HG02884 (cell line): ENCODE measurements around the gene SYNE4.

Experiments used
- ATAC-seq: cut with Tn5 transposase; IDR thresholded peaks from one replicate; pipeline ENCODE4 v1.9.1; 2021; ENCODE audit warnings: mild to moderate bottlenecking, moderate library complexity; ENCODE audit not compliant: unreplicated experiment

Gene SYNE4

DNA sequence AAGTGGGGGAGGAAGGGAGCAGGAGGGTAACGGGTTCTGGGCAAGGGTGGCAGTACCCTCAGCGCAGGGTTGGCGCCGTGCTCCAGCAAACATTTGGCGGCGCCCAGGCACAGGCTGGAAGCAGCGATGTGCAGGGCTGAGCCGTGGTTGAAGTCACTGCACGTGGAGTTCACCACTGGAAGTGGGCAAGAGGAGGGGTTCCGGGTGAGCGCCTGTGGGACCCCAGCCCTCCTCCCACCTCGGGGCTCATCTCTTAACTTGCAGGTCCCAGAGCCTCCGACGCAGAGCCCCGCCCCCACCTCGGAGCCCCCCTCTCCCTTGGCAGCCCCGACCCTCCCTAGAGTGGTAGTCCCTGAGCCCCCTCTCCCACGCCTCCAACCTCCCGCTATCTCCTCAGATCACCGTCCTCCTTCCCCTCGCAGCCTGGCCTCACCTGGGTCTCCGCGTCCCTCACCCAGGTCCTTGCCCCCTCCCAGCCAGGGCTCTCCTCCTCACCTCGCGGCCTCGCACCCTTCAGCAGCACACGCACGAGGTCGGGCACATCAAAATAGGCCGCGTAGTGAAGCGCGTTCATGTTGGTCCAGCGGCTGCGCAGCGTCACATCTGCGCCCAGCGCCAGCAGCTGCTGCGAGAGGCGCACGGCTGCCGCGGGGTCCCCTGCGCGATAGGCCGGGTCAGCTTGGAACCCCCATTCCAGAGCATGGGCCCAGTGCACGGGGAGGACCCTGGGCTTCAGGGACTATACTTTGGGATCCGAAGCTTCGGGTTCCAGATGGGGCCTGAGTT, 17.7 kb upstream of the SYNE4 start:
- no peak for ATAC-seq

DNA sequence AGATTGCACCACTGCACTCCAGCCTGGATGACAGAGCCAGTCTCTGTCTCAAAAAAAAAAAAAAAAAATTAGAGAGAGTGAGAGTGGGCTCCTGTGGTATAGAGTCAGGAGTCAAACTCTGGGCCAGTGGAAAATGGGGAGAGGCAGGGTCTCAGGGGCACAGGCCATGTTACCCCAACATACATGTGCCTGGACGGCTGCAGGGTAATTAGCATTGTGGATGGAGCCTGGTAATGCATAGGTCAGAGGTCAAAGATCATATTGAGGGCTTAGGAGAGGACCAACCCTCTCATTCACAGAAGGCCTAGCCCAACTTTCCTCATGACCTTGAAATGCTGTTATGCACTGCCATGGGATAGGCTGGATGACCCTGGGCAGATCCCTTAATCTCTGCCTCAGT, 16.9 kb upstream of the SYNE4 start:
- no peak for ATAC-seq

DNA sequence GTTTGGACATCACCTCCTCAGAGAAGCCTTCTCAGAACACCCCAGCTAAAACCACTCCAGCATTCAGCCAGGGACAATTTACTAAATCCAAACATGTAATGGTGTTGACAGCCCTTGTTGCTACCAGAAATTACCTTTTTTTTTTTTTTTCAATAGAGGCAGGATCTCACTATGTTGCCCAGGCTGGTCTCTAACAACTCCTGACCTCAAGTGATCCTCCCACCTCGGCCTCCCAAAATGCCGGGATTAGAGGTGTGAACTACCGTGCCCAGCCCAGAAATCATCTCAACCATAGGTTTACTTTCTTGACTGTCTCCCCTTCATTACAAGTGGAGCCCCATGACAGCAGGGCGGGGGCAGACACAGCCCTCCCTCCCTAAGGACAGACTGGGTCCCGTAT, 14.8 kb upstream of the SYNE4 start:
- no peak for ATAC-seq

DNA sequence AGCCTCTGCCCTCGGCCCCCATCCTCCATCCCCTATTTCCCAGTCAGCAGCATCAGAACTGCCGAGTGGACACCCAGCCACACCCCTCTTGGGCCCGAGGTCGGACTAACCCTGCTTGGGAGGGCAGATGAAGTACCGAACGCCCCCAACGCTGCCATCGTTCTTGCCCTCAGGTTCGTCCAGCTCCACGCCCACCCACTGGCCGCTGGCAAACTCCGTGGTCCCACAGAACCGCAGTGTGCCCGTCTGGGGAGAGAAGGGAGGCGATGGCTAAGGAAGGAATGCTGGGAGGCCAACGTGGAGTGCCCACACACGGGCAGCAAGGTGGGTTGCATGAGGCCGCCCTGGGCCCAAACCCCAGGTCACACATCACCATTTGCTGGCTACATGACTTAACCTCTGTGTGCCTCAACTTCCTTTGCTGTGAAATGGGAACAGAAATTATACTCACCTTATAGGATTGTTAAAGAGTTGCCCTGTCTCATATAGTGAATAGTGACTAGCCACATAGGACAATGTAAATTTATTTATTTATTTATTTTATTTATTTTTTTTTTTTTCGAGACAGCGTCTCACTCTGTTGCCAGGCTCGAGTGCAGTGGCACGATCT, 10.6 kb upstream of the SYNE4 start:
- no peak for ATAC-seq

DNA sequence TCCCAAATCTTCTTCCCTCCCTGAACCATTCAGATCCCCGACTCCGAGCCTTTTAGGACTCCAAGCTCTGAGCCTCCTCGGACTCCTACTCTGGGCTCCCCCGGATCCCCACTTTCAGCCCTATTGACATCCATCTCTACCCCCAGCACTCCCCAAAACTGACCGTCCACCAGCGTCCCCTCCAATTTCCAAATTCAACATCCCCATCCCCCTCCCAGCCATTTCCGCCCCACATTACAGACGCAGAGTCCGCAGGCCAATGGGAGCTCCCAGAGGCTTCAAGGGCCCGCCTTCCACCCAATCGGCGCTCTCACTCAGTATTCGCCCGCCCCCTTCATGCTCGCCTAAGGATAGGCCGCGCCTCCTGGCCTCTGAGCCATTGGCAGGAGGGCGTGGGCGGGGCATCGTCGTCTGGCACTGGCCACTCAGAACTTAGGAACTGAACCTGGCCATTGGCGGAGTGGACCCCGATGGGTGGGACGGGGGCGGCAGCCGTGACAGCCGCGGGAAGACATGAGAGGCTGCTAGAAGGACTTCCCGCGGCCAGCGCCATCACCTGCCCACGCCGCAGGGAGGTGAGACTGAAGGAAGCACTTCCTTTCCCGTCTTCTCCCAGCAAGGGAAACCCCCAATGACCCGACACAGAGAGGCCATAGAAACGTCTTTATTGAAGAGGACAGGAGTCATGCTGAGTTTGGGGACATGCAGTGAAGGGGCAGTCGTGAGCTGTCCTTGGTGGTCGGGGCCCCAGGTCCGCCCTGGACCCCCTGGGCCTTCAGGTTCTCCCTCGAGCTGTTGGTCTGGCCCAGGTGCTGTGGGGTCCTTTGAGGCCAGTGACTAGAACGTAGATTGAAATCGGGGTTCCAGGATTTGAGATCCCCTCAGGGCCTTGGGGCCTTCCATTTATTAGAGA, 5.7 kb upstream of the SYNE4 start, which contains the start of gene ALKBH6:
Gene ALKBH6, minus strand, starts transcription at position 202 of the 913 bp plus-strand sequence. CDS start 816 bp downstream, outside the sequence.
- peak; percentile 94 for ATAC-seq

DNA sequence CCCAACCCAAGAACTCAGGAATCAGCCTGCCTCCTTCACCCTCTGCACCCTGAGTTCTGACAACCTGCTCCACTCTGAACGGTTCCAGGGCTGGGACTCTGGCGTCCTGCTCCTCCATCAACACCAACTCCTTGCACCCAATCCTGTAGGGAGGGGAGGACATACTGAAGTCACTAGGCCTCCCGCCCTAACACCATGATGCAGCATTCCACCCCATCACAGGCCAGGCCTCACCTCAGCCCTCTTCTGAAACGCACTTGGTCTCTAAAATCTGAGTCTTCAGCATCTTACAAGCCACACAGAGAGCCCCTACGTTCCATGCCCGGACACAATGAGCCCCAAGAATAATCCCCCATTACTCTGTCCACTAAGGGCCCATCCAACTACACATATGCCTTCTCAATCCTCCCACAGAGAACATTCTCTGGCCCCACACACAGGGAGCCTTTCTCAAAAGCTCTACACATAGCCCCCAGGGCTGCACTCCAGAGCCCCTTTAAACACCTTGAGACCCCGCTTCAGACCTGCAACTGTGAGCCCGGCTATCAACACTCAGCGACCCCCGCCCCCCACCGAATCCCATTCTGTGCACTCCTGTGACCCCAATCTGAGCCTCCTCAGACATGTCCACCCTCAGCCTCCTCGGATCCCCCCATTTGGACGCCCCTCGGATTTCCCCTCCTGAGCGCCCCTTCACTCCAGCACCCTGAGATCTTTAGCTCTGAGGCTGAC, 4.8 kb upstream of the SYNE4 start:
- no peak for ATAC-seq

DNA sequence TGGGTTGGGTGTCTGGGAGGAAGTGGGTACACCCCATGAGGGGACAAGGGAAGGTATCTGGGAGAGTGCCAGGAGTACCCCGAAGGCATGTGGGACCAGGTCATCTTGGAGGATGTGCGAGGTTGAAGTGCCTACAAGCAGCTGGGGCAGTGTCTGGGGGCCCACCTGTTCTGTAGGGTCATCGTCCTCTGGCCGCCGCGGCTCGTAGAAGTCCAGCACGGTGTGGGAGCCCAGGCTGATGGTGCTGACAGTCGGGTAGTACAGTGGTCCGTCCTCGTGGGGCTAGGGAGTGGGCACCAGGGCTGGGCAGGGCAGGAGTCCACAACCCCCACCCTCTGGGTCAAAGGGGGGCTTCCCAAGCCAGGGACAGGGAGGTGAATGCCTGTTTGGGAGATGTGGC, 1.8 kb upstream of the SYNE4 start:
- ATAC-seq = no peak

DNA sequence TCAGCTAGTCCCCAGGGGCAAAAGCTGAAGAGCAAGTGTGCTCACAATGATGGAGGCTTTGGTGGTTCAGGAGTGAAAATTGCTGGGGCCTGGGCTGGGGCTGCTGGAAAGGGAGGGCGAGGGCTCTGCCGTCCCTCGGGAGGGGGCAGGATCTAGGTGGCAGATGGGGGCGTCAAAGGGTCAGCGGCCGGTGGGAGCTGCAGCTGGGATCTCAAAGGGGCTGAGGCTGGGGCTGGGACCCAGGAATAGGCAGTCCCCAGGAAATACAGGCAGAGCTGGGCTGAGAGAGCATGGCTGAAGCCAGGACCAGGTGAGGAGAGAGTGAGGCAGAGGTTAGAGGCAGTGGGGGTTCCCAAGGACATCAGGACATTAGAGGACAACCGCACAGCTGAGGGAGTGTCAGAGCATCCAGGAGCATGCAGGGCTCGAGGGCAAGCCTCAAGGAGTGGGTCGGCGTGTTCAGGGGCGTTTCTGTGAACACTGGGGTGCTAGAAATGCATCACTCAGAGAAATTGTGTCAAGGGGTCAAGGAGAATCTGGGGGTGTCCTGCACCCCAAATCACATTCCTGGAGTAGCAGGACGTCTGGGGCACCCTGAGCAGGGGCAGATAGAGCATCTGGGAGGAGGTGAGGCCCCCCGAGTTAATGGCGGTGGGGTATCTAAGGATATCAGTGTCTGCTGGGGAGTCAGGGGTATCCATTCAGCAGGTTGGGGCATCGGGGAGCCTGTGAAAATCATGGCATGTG, 1.2 kb upstream of the SYNE4 start:
- no peak for ATAC-seq

DNA sequence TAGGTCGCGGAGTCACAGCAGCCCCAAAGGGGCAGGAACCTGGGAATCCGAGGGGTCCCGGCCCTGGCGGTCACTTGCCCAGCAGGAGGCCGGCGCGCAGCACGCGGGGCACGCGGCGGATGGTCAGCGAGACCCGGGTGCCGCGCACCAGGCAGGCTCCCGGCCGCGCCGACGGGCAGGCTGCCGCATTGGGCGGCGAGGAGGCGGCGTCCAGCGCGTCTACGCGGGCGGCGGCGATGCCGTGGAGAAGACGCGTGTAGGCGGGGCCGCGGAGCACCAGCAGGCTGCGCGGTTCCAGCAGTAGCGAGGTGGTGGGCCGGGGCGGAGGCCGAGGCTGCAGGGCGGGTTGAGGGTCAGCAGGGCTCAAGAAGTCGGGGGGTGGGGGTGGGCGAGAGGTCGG, 607 bp upstream of the SYNE4 start:
- no peak for ATAC-seq

DNA sequence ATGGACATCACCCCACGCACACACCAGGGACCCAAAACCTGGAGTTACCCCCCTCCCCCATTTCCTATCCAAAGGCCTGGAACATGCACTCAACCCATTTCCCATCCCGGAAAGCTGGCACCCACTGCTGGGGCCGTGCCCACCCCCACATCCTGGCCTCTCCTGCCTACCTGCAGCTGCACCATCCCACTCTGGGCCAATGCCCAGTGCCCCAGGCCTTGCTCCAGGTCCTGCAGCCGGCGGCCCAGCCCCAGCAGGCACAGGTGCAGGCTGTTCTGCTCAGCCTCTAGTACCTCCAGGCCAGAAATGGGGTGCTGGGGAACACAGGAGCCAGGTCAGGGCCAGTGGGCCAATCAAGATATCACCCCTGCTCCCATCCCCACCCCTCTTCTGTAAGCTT, 1.7 kb downstream of the SYNE4 start:
- no peak for ATAC-seq

DNA sequence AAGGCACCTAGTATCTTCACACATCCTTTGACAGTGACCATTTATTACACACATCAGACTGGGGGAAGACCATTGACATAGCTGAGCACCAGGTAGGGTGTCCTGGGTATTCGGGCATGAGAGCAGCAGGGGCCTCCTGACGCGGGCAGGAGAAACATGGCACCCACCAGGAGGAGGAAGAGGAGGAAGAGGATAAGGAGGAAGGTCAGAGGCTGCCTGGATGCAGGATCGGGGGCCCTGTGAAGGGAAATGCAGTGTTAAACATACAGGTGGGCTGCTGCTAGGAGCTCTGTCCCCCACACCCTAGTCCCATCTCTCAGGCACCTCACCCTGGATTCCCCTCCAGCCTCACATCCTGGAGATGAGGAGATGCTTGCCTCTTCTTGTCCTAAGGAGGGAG, 5.3 kb downstream of the SYNE4 start:
- ATAC-seq = no peak

DNA sequence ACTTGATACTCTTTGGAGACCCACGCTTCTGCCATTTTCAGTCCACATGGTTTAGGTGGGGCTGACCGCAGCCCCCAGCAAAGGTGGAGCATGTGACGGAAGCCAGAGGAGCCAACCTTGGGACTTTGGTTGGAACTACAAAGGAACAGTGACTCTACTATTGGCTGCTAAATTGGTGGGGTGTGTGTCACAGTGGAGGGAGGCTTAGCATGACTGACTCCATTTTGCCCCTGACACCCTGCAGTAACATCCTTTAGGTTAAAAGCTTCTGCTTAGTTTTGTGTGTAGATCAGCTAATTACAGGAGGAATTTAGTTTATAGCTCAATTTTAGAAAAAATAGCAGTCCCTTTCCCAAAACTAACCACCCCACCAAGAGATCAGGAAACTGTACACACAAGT, 7.0 kb downstream of the SYNE4 start:
- no peak for ATAC-seq

DNA sequence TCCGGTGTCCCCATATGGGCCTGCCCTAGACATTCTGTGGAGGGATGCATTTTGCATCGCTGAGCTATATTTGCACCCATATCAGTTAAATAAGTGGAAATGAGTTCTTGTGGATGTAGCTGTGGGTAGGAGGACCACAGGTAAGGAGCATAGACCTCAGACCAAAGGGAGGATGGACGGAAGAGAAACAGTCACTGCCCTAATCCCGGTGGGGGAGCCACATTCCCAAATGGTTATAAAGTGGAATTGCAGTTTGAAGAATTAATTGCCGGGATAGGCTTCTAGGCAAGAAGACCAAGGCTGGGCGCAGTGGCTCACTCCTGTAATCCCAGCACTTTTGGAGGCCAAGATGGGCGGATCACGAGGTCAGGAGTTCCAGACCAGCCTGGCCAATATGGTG, 11.8 kb downstream of the SYNE4 start:
- no peak for ATAC-seq

DNA sequence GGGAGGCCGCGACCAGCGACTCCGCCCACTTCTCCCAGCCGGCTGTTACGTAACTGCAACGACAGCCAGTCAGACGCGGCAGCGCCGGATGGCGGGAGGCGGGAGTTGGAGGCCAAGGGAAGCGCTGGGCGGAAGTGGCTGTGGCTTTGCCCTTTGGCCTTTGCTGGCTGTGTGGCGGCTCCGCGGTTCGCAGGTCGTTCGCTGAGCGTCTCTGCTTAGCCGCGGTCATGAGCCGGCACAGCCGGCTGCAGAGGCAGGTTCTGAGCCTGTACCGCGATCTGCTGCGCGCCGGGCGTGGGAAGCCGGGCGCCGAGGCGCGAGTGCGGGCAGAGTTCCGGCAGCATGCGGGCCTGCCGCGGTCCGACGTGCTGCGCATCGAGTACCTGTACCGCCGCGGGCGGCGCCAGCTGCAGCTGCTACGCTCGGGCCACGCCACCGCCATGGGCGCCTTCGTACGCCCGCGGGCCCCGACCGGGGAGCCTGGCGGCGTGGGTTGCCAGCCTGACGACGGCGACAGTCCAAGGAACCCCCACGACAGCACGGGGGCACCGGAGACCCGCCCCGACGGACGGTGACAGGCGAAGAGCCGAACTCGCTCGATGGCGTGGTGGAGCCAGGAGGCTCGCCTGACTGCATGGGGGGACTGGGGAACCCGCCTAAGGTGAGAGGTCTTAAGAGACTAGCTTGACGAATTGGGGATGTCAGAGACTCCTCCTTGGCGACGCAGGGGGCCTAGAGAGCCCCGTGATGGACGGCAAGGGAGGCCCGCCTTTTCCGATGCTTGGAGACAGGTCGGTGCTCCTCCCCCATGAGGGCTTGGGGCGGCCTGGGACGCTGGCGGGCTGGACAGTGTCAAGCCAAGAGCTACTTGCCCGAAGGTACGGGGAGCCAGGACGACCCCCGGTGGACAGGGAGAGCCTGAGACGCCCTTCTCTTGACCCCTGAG, 13.3 kb downstream of the SYNE4 start, which contains the start of gene SDHAF1:
Gene SDHAF1, plus strand, starts transcription at position 141 of the 946 bp plus-strand sequence. Its CDS starts 87 bp downstream, at position 228.
- peak; percentile 81 for ATAC-seq

DNA sequence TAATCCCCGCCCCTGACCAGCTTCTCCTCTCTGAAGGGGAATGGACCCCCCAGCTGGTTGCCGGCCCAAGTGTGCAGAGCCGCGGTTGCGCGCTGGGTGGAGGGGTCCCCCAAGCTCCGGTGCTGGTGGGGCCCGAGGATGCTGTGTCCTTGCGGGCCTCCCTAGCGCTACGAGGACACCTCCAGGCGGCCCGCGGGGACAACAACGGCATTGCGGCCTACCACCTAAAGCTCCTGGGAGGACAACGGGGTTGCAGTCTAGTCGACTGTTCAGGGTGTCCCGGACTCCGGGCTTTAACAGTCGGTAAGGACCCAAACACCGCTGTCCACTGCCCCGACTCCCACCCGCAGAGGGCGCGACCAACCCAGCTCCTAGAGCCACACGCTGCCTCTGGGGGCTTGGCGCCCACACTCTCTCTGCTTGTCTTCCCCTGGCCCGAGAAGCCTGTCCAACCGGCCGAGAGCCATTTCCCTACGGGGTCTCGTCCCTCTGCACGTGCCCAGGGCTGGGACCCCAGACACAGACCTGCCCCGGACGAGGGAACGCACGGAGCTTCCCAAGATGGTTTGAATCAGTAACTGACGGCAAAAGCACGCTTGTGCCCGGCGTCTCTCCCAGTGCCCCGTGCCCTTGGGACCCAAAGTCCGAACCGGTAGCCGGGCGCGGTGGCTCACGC, 14.6 kb downstream of the SYNE4 start:
- no peak for ATAC-seq

DNA sequence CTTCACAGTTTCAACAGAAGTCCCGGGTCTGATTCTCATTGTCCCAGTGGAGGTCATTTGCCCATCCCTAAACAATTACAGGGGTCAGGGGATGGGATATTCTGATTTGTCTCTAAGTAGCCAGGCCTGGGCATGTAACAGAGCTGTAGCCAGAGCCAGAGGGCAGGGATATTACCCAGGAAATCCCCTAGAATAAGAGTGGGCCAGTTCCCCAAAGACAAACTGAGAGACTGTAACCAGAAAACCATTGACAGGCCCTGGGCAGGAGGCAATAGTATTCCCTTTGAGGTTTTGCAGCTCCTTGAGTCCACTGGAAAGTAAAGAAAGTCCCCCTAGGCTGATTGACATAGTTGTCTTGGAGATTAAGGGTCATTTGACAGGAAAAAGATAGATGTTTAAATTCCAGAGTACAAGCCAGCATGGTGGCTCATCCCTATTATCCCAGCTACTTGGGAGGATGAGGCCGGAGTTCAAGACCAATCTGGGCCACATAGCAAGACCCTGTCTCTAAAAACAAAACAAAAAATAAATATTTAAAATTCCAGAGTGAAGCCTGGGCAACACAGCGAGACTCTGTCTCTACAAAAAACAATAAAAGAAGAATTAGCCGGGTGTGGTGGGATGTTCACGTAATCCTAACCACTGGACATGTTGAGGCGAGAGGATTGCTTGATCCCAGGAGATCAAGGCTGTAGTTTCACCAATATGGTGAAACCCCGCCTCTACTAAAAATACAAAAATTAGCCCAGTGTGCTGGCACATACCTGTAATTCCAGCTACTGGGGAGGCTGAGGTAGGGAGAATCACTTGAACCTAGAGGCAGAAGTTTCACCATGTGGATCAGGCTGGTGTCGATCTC, 15.5 kb downstream of the SYNE4 start:
- no peak for ATAC-seq

DNA sequence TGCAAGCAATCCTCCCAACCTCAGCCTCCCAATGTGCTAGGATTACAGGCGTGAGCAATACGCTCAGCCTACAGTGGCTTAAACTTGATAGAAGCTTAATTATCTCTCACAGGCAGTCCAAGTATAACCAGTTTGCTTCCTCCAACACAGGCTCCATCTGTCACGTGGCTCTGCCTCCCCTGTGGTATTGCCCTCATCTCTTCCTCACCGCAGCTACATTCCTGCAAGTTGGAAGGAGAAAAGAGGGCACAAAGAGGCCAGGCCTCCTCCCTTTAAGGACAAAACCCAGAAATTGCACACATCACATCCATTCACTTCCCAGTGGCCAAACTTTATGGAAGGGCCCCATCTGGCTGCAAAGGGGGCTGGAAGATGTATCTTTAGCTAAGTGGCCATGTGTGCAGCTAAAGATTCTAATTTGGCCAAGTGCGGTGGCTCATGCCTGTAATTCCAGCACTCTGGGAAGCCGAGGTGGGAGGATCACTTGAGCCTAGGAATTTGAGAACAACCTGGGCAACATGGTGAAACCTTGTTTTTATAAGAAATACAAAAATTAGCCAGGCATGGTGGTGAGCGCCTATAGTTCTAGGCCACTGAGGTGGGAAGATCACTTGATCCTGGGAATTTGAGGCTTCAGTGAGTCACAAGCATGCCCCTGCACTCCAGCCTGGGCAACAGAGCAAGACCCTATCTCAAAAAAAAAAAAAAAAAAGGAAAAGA, 16.7 kb downstream of the SYNE4 start:
- ATAC-seq = no peak
